Stimulated activated memory B cell treated with anti-CD40 and anti-IgM and Interleukin-4, amounts not matched to agents 10 μg/mL and 1 μg/mL and 100 μg/mL, for 72 hours (primary cell): ENCODE results near the gene A1BG.
A peak's percentile ranks its signal among the peaks of the same experiment; 100 is the strongest.

Experiments
- ATAC-seq: fragments of 150-1000 bp; cut with Tn5 transposase; 2 replicates; pipeline ENCODE4 v1.10.0; 2021
- H3K27ac Mint-ChIP-seq: one replicate; pipeline ENCODE4 v1.8.0; 2022; ENCODE audit warnings: mild to moderate bottlenecking, mixed read lengths
- H3K27me3 Mint-ChIP-seq: one replicate; pipeline ENCODE4 v1.8.0; 2022; ENCODE audit warnings: mixed read lengths
- H3K36me3 Mint-ChIP-seq: one replicate; pipeline ENCODE4 v1.8.0; 2022; ENCODE audit warnings: mixed read lengths
- H3K4me1 Mint-ChIP-seq: one replicate; pipeline ENCODE4 v1.8.0; 2022; ENCODE audit warnings: mixed read lengths
- H3K4me3 Mint-ChIP-seq: one replicate; pipeline ENCODE4 v1.8.0; 2022; ENCODE audit warnings: mild to moderate bottlenecking, moderate library complexity, mixed read lengths
- H3K9me3 Mint-ChIP-seq: one replicate; pipeline ENCODE4 v1.8.0; 2022; ENCODE audit warnings: mixed read lengths

The A1BG gene

GRCh38 chr19:58393725-58394033 lies 40.4 kb upstream of the A1BG start:
- no peaks in the 10 kb centered on the region for H3K9me3 Mint-ChIP-seq
- peaks cover 26% of the 10 kb centered on the region for H3K4me1 Mint-ChIP-seq
- H3K36me3 Mint-ChIP-seq, result peaks cover 53% of the 10 kb centered on the region

GRCh38 chr19:58392945-58393724 lies 39.8 kb upstream of the A1BG start:
- H3K9me3 Mint-ChIP-seq, result no peaks in the 10 kb centered on the region
- H3K4me3 Mint-ChIP-seq, result no peak overlapping the region
- peaks cover 58% of the 10 kb centered on the region for H3K36me3 Mint-ChIP-seq
- H3K27me3 Mint-ChIP-seq, result peaks cover 27% of the 10 kb centered on the region
- H3K4me1 Mint-ChIP-seq, result peaks cover 31% of the 10 kb centered on the region
- no peak overlapping the region for H3K27ac Mint-ChIP-seq
- no peak for ATAC-seq

More at GRCh38 chr19:58393725-58394033, 40.4 kb upstream of the A1BG start:
- no peak for ATAC-seq
- peaks cover 31% of the 10 kb centered on the region for H3K27me3 Mint-ChIP-seq
- H3K4me3 Mint-ChIP-seq, result no peak overlapping the region
- H3K27ac Mint-ChIP-seq, result no peak overlapping the region

GRCh38 chr19:58388175-58388526 lies 34.9 kb upstream of the A1BG start:
- Mint-ChIP-seq H3K27me3 (no peaks in the 10 kb centered on the region), H3K27ac (peak overlapping the region; percentile 97), H3K9me3 (no peaks in the 10 kb centered on the region), H3K36me3 (peaks cover 36% of the 10 kb centered on the region), H3K4me1 (peaks cover 37% of the 10 kb centered on the region), H3K4me3 (peak overlapping the region; percentile 92)
- ATAC-seq, result no peak

GRCh38 chr19:58387338-58388174 lies 34.3 kb upstream of the A1BG start:
- H3K9me3 Mint-ChIP-seq, result no peaks in the 10 kb centered on the region
- H3K4me3 Mint-ChIP-seq, result peak overlapping the region; percentile 92
- peak overlapping the region; percentile 97 for H3K27ac Mint-ChIP-seq
- no peaks in the 10 kb centered on the region for H3K27me3 Mint-ChIP-seq
- peaks cover 30% of the 10 kb centered on the region for H3K36me3 Mint-ChIP-seq
- no peak for ATAC-seq
- H3K4me1 Mint-ChIP-seq, result peaks cover 41% of the 10 kb centered on the region

- peaks cover 24% of the 10 kb centered on the region for H3K36me3 Mint-ChIP-seq
- peak; percentile 95 for ATAC-seq
- H3K4me1 Mint-ChIP-seq, result peaks cover 49% of the 10 kb centered on the region
- peak within 1 kb of the TSS; percentile 92 for H3K4me3 Mint-ChIP-seq
- peak within 1 kb of the TSS; percentile 97 for H3K27ac Mint-ChIP-seq
- H3K9me3 Mint-ChIP-seq, result no peaks in the 10 kb centered on the region
- H3K27me3 Mint-ChIP-seq, result no peaks in the 10 kb centered on the region
These were observed 33.5 kb upstream of the A1BG start, which contains the start of gene RPS5 for GRCh38 chr19:58386576-58387337. Gene RPS5 (plus strand): TSS chr19:58387269. CDS start chr19:58388138, 869 bp downstream.

- H3K4me3 Mint-ChIP-seq, result peak overlapping the region; percentile 92
- peak overlapping the region; percentile 97 for H3K27ac Mint-ChIP-seq
- no peaks in the 10 kb centered on the region for H3K27me3 Mint-ChIP-seq
- peaks cover 50% of the 10 kb centered on the region for H3K4me1 Mint-ChIP-seq
- peak; percentile 17 for ATAC-seq
- no peaks in the 10 kb centered on the region for H3K9me3 Mint-ChIP-seq
- peaks cover 23% of the 10 kb centered on the region for H3K36me3 Mint-ChIP-seq
These were observed 32.7 kb upstream of the A1BG start for GRCh38 chr19:58385891-58386575.

GRCh38 chr19:58385313-58385890 lies 32.1 kb upstream of the A1BG start:
- Mint-ChIP-seq H3K27me3 (no peaks in the 10 kb centered on the region), H3K4me3 (peak overlapping the region; percentile 92), H3K36me3 (peaks cover 17% of the 10 kb centered on the region), H3K4me1 (peaks cover 46% of the 10 kb centered on the region), H3K9me3 (no peaks in the 10 kb centered on the region), H3K27ac (peak overlapping the region; percentile 97)
- ATAC-seq, result no peak

- ATAC-seq, result no peak
- Mint-ChIP-seq H3K4me3 (no peak overlapping the region), H3K27me3 (no peaks in the 10 kb centered on the region), H3K27ac (no peak overlapping the region), H3K9me3 (no peaks in the 10 kb centered on the region), H3K4me1 (peaks cover 53% of the 10 kb centered on the region), H3K36me3 (peaks cover 4% of the 10 kb centered on the region)
These were observed 29.8 kb upstream of the A1BG start for GRCh38 chr19:58382997-58383603.

- ATAC-seq, result no peak
- H3K27ac Mint-ChIP-seq, result peak overlapping the region; percentile 96
- no peaks in the 10 kb centered on the region for H3K36me3 Mint-ChIP-seq
- peaks cover 48% of the 10 kb centered on the region for H3K4me1 Mint-ChIP-seq
- H3K4me3 Mint-ChIP-seq, result peak overlapping the region; percentile 88
- no peaks in the 10 kb centered on the region for H3K27me3 Mint-ChIP-seq
- H3K9me3 Mint-ChIP-seq, result no peaks in the 10 kb centered on the region
These were observed 28.3 kb upstream of the A1BG start for GRCh38 chr19:58381460-58382212.

GRCh38 chr19:58380662-58381459 lies 27.6 kb upstream of the A1BG start, which contains the start of gene ZNF837:
Gene ZNF837 (minus strand): TSS chr19:58381030. CDS start chr19:58369332, 11,698 bp downstream.
- no peaks in the 10 kb centered on the region for H3K27me3 Mint-ChIP-seq
- no peaks in the 10 kb centered on the region for H3K36me3 Mint-ChIP-seq
- H3K4me3 Mint-ChIP-seq, result peak within 1 kb of the TSS; percentile 88
- peak; percentile 93 for ATAC-seq
- peaks cover 43% of the 10 kb centered on the region for H3K4me1 Mint-ChIP-seq
- H3K27ac Mint-ChIP-seq, result peak within 1 kb of the TSS; percentile 96
- no peaks in the 10 kb centered on the region for H3K9me3 Mint-ChIP-seq

GRCh38 chr19:58380037-58380661 lies 26.9 kb upstream of the A1BG start:
- no peaks in the 10 kb centered on the region for H3K27me3 Mint-ChIP-seq
- peaks cover 36% of the 10 kb centered on the region for H3K4me1 Mint-ChIP-seq
- H3K9me3 Mint-ChIP-seq, result no peaks in the 10 kb centered on the region
- ATAC-seq, result peak; percentile 14
- peak overlapping the region; percentile 96 for H3K27ac Mint-ChIP-seq
- no peaks in the 10 kb centered on the region for H3K36me3 Mint-ChIP-seq
- peak overlapping the region; percentile 88 for H3K4me3 Mint-ChIP-seq

- no peak for ATAC-seq
- H3K4me1 Mint-ChIP-seq, result peaks cover 34% of the 10 kb centered on the region
- no peaks in the 10 kb centered on the region for H3K36me3 Mint-ChIP-seq
- H3K27ac Mint-ChIP-seq, result peak overlapping the region; percentile 96
- H3K4me3 Mint-ChIP-seq, result peak overlapping the region; percentile 88
- H3K27me3 Mint-ChIP-seq, result no peaks in the 10 kb centered on the region
- no peaks in the 10 kb centered on the region for H3K9me3 Mint-ChIP-seq
These were observed 26.0 kb upstream of the A1BG start for GRCh38 chr19:58379246-58379645.
